GM19397 (cell line): ENCODE data around the gene TSSC4.

Source experiments
- ATAC-seq: cut with Tn5 transposase; IDR thresholded peaks from one replicate; pipeline ENCODE4 v1.9.1; 2021; ENCODE audit warnings: mild to moderate bottlenecking, moderate library complexity; ENCODE audit not compliant: unreplicated experiment

TSSC4 gene

GRCh38 chr11:2385156-2386151 is 15.1 kb upstream of the TSSC4 start:
- ATAC-seq = peak; percentile 32

DNA sequence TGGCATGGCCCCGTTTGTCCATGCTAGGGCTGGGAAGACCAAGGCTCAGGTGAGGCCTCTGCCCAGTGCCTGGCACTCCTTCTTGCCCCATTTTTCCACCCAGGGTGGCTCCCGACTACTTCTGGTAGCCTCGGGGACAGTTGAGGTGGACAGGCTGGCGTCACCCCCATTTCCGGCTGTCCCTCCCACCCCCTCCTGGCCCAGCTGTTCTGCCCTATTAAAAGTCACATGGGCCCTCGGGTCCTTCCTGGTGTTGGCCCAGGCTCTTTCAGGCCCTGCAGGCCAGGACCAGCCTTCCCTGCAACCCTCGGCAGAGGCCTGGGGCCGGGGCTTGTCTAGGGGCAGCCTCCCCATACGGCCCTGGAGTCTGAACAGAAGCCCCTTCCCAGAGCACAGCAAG is 14.0 kb upstream of the TSSC4 start:
- ATAC-seq = no peak

DNA sequence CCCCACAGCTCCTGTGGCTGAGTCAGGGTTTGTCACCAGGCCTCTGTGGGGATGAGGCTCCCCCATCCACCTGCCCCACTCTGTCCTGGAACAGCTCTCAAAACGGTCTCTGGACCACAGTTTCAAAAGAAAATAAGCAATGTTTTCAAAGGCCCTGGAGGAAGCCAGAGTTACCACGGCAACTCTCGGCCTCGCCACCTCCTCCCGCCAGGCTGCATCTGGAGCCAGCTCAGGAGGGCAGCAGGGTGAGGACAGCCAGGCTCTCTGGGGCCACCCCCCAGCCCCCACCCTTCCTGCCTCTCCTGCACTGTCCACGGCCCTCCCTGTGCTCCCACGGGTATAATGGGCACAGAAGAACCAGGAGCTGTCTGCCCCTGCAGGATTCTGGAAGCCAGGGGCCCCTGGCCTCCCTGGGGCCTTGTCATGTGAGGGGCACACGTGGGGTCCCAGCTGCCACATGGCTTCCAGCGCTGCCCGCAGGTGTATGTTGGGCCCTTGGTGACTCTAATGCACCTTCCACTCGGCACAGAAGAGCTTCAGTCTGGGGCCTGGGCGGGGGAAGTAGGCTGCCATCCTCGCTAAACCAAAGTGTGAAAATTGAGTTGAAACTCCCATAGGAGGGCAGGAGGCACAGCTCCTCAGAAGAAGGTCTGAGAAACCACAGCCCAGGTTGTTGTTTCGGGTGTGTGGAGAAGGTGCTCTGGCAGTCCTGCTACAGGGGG is 13.1 kb upstream of the TSSC4 start:
- no peak for ATAC-seq

DNA sequence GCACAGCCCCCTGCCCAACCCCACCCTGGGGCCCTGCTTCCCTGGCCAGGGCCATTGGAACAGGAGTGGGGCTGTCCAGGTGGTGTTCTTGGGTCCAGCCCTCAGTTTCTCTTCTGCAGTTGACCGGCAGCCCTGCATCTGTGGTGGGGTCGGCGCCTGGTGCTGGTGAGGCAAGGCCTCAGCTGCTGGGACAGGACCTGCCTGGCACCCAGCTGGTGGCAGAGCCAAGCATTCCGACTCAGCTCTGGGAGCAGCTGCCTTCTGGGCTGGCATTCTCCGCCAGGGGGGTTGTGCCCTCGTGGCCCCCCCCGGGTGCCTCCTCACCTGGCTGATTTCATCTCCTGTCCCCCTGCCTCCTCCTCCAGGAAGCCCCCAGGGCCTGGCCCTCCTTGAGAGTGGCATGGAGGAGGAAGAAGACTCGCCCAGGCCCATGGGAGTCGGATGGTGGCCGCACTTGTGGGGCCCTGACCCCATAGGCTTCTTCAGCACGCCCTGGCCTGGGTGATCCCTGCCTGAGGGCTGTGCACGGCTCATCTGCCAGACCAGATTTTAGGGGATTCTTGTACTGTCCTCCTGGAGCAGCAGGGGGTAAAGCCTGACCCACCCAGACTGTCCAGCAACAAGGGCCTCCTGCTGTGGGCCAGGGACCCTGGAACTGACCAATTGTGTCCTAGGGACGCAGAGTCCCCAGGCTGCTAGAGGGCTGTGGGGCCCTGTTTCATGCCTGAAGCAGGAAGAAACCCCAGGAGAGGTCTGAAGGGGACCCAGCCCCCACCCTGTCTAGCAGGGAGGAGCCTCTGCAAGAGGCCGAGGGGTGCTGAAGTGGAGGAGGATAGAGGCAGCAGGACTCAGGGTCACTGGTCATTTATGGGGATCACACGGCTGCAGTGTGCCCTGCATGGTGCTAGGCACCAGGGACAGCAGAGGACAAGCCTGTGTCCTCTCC is 11.8 kb upstream of the TSSC4 start:
- ATAC-seq = no peak

DNA sequence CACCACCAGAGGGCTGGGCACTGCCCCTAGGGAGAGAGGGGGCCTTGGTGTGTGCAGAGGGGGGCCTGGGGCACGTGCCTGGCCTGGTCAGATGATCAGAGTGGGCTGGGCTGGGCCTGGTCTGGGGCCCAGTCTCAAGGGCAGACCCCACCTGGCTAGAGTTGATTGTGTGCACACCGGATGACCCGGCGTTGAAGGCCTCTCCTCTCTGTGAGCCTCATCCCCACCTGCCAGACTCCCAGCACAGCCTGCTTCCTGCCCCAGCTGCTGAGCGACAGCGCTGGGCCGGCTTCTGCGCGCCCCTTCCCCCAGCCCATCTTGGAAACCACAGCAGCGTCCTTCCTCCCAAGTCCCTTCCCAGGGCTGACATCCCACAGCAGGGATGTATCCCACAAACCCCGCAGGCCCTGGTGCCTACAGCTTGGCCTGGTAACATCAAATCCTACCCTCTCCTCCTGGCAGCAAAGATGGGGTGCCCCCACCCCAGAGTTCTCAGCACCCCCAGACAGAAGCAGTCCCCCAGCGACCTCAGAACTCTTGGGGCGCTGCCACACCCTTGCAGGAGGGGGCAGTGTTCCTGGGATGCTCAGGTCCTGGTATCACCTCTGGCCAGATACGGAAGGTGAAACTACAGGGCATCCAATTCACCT is 11.0 kb upstream of the TSSC4 start:
- no peak for ATAC-seq

GRCh38 chr11:2390091-2390724 is 10.3 kb upstream of the TSSC4 start:
- no peak for ATAC-seq

DNA sequence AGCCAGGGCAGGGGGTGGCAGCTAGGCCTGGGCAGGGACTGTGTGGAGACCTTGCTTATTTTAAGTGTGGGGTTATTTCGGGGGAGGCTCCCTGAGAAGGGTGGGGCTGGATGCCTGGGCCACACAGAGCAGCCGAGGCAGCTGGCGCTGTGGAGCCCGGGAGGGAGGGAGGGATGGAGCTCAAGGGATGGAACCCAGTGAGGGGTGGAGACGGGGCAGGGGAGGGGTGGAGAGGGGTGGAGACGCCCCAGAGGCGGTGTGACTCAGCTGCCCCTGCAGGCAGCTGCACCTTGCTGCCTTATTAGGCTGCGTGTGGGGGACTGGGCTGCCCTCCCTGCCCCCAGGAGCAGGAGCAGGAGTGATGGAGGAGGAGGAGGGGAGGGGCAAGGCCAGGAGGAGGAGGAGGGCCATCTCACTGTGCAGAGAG is 9.8 kb upstream of the TSSC4 start:
- ATAC-seq = no peak

DNA sequence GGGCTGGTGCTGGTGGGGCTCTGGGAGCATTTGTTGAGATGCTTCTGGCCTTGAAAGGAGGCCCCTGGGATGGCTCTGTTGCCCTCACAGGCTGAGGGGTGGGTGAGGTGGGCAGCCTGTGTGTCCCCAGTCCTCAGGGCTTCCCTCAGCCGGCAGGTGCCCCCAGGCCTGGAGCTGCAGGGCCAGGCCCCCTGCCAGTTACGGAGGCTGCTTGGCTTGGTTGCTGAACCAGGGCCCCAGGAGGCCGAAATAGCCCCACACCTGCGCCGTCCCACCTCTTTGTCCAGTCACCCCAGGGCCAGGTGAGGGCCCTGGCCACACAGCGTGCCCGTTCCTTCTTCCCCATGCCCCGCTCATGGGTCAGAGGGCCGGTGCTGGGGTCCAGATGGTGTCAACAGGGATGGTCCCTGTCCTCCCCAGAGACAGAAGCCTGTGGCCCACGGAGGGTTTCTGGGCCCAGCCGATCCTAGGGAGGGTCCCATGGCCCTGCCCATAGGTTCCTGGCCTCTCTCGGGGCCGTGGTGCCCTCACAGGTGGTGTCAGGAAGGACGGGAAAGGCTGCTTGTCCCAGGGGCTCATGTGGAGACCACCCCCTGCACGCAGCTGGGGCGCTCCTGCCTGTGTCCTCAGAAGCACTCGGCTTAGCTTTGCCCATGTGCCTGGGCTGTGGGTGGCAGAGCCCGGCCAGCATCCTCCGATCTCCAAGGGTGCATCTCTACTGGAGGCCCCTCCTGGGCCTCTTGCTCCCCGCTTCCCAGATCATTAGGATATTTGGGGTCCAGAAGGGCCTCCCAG is 9.2 kb upstream of the TSSC4 start:
- no peak for ATAC-seq

- ATAC-seq = no peak
Measured at GRCh38 chr11:2392241-2392959, 8.2 kb upstream of the TSSC4 start.

DNA sequence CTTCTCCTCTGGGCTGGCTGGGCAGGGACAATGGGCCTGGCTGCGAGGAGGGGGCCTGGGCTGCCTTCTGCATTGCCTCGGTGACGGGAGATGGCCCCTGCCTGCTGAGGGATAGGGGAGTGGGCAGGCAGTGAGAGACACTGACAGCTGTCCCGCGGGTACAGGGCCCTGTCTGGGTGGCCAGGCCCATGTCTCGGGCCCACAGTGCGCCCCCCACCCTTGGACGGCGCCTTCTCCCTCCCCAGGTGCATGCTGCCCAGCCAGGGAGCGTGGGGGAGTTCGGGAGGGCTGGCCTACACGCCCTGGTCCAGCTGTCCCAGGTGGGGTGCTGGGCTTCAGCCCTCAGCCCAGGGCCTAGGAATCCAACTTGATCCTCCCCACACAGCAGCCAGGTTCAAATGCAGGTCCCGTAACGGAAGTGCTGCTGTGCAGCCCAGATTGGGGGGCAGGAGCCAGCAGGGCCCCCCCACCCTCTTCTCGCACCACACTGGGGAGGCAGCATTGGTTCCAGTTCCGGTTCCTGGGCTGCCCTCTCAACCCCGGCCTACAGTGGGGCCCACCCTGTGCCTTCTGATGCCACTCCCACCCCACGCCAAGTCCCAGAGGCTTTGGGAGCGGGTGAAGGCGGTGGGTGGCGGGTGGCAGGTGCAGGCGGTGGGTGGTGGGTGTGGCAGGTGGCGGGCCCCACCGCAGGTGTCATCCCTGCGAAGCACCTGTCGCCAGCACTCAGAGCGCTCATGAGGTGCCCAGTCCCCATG is 7.3 kb upstream of the TSSC4 start:
- no peak for ATAC-seq

DNA sequence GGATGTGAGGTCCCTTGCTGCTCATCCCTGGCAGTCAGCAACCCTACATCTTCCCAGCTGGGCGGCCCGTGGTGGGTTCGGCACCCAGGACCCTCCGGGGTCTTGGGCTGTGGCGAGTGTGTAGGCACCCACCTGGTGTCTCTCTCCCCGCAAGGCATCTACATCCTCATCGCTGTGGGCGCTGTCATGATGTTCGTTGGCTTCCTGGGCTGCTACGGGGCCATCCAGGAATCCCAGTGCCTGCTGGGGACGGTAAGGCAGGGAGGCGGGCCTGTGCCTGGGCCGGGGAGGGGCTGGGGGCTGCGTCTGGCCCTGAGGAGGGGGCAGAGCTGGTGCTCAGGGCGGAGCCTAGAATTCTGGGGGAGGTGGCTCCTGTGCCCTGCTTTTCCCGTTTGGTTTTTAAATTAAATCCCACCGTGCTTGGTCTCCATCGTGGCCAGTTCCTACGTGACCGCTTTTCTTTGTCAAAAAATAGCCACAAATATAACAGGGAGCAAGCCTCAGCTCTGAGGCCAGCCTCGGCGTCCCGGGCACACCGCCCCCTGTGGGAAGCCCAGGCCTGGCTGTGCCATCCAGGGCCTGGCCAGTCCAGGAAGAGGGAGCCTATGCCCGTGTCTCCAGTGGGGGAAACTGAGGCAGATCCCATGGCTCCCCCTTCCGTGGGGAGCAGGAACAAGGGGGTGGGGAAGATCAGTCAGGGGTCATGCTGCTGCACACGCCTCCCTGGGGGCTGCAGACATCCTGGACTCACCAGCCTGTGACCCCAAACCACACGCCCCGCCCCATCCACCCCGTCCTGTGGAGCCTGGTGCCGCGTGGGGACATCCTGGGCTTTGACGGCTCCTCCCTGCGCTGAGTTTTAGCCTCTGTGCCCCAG is 6.4 kb upstream of the TSSC4 start:
- ATAC-seq = no peak

GRCh38 chr11:2394818-2395105 is 5.8 kb upstream of the TSSC4 start:
- no peak for ATAC-seq

DNA sequence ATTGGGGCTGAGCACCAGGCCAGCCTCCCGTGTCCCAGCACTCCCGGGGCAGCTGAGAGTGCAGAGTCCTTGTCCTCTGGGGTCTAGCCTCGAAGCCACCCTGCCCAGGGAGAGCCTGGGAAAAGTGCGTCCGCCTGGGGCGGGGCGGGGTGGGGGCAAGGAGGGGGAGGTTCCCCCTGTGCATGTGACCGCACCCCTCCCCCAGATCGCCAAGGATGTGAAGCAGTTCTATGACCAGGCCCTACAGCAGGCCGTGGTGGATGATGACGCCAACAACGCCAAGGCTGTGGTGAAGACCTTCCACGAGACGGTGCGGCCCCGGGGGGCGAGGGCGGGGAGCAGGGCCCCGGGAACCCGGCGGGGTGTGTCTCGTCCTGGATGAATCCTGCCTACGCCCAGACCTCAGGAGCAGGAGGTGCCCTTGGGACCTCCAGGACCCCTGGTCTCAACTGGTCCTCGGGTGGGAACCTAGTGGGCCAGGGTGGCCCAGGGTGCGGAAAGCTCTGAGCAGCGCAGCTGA is 5.3 kb upstream of the TSSC4 start:
- no peak for ATAC-seq

GRCh38 chr11:2395856-2396255 is 4.7 kb upstream of the TSSC4 start:
- no peak for ATAC-seq

- ATAC-seq = no peak
Measured at GRCh38 chr11:2396471-2396870, 4.1 kb upstream of the TSSC4 start.

DNA sequence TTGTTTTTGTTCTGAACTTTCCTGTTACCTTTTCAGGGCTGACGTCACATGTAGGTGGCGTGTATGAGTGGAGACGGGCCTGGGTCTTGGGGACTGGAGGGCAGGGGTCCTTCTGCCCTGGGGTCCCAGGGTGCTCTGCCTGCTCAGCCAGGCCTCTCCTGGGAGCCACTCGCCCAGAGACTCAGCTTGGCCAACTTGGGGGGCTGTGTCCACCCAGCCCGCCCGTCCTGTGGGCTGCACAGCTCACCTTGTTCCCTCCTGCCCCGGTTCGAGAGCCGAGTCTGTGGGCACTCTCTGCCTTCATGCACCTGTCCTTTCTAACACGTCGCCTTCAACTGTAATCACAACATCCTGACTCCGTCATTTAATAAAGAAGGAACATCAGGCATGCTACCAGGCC is 3.5 kb upstream of the TSSC4 start:
- ATAC-seq = no peak
